Measurements from ENCODE around the gene REC8.
"Not testable (repeated sequence)": the region's sequence is repeated elsewhere in the genome, so short reads cannot be mapped to it uniquely, and the experiment has no call there.

Gene REC8

DNA sequence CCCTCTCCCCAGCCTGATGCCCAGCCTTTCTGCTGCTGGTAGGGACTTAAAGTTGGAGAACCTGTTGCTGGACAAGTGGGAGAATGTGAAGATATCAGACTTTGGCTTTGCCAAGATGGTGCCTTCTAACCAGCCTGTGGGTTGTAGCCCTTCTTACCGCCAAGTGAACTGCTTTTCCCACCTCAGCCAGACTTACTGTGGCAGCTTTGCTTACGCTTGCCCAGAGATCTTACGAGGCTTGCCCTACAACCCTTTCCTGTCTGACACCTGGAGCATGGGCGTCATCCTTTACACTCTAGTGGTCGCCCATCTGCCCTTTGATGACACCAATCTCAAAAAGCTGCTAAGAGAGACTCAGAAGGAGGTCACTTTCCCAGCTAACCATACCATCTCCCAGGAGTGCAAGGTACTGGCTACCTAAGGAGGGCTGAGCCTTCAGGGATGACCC lies 35.2 kb downstream of the REC8 start:
- no peak for DNase-seq

DNA sequence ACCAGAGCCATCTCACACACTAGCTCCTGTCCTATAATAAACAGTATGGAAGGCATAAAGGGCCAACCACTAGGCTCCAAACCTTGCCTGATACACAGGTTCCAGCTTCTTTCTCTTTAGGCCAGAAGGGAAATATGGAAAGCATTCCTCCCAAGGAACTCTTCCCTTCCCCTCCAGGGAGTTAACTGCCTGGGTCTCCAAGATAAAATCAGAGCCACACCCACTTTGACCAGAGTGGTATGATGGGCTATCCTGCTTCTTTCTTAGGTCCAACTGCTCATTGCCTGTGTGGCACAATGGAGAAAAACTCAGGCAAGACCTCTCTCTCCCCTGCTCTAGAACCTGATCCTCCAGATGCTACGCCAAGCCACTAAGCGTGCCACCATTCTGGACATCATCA lies 35.7 kb downstream of the REC8 start:
- no peak for DNase-seq

GRCh38 chr14:24211311-24211710 lies 39.4 kb downstream of the REC8 start:
- DNase-seq = no peak

DNA sequence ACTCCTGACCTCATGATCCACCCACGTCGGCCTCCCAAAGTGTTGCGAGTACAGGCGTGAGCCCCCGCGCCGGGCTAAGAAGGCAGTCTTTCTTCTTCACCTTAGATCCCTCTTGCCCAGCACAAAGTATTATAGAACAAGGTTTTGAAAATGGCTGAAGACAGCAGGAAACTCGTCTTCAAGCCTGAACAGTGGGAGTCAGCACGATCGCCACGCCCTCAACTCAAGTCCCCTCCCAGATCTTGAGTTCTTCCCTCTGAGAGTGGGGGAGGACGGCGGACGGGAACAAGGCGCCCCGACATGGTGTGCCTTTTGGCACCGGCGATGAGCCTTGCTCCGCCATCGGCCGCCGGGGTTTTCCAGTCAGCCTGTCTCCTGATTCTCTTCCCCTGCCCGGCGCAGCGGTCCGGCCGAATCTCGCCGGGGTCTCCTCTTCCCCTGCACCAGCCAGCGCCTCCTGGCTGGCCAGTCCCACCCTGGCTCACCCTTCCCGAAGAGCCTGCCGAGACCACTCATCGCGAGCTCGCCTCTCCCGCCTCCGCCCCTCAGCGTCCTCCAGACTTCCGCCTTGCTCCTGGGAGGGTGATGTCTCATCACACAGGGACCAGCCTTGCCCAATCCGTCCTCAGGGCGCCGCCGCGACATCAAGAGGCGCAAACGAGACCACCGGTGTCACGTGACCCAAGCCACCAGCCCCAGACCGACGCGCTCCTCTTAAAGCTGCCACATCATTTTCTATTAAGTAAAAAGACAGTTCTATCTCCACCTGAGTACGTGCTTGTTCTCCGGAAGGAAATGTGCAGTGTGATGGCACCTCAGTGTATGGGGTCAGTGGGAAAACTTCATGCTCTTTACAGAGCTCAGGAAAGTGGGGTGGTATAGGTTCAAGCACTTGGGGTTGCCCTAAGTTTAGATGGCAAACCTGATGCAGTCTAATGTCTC lies 41.3 kb downstream of the REC8 start, which contains the start of gene CHMP4A:
CHMP4A (minus strand) TSS at position 565 of the 942 bp plus-strand sequence; CDS start at position 516, 49 bp downstream.
- peak; percentile 99 for DNase-seq

DNA sequence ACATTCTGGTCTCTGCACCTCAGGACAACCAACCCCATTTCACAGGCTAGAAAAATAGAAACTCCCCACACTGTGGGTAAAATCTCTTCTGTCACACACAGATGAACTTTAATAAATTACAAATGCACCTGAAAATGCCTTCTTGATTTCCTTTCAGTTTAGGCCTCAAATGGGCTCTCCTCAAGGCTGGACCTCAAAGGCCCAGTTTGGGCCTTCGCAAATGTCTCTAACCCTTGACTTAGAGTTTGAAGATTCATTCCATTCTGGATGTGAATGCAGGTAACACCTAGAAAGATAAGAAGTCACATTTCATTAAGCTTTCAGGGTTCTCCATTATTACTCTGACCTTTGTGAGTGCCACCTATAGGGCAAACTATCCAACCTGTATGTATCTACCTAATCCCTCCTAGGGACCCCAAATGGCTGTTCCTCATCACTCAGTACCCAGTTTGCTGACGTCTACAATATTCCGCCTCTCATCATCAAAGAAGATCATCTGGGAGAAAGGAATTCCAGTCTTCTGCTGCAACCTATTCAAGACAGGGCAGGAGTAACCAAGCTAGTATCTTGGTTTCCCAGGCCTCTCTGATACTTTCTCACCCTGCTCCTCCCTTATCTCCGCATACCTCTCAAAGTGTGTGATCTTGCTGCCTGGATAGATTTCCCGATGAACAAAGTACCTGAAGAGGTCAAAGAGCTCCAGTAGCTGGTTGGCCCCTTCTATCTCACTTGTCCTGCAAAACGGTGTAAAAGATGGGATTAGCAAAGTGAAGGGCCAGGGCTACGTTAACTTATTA lies 42.2 kb downstream of the REC8 start:
- DNase-seq = no peak

DNA sequence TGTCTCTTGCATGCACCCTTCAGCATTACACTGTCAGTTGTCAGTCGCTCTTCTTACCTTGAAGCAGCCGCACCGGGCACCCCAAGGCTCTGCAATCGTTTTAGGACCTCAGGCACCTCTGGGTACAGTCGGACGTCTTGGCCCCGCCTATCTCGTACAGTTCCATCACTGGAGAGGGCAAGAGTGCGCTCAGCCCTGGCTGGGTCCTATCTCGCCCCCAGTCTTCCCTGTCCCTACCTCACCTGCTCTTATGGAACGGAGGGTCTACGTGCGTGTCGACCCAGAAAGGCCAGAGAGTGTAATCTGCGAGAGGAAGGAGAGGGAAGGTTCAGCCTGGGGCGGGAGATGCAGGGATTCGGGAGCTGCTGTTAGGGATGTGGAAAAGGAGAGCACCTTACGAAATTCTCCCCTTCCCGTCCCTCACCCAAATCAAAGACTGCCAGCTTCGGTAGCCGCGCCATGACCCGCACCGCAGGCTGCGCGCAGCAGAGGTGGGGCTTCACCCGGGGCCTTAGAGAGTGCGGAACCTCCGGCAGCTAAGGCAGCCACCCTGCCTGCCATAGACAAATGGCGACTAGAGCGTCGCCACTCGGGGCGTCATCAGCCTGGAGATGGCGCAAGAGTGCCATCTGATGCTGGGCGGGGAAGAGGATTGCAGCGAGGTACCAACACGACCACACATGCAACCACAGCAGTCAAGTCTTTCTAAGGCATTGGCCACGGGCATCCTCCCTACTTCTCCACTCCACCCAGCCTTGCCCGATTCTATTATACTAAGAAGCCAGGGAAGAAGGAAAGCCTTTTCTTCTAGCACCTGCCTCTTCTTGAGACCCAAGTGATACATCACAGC lies 43.8 kb downstream of the REC8 start, which contains the start of gene MDP1:
MDP1 (minus strand) TSS at position 572 of the 850 bp plus-strand sequence; CDS start at position 461, 111 bp downstream.
- peak; percentile 86 for DNase-seq

- DNase-seq = no peak
Measured at GRCh38 chr14:24216345-24216699, 44.4 kb downstream of the REC8 start.

- DNase-seq = not testable (repeated sequence)
Measured at GRCh38 chr14:24216876-24217275, 45.0 kb downstream of the REC8 start.

GRCh38 chr14:24219080-24219479 lies 47.2 kb downstream of the REC8 start:
- no peak for DNase-seq

- no peak for DNase-seq
Measured at GRCh38 chr14:24219521-24219920, 47.6 kb downstream of the REC8 start.

- DNase-seq = not testable (repeated sequence)
Measured at GRCh38 chr14:24222987-24223386, 51.1 kb downstream of the REC8 start.

DNA sequence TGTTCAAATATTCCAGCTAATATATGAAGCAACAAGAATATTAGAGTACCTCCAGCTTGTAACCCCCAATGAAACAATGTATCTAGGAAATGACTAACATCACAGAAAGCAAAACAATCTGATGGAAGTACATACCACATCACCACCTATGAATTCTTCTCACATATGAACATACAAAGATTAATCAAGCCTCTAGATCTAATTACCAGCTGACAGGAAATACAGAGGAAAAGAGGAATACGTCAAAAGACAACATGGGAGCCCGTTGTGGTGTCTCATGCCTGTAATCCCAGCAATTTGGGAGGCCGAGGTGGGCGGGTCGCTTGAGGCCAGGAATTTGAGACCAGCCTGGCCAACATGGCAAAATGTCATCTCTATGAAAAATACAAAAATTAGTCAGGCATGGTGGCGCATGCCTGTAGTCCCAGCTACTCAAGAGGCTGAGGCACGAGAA lies 52.8 kb downstream of the REC8 start:
- peak; percentile 88 for DNase-seq

- DNase-seq = no peak
Measured at GRCh38 chr14:24226473-24226872, 54.6 kb downstream of the REC8 start.

DNA sequence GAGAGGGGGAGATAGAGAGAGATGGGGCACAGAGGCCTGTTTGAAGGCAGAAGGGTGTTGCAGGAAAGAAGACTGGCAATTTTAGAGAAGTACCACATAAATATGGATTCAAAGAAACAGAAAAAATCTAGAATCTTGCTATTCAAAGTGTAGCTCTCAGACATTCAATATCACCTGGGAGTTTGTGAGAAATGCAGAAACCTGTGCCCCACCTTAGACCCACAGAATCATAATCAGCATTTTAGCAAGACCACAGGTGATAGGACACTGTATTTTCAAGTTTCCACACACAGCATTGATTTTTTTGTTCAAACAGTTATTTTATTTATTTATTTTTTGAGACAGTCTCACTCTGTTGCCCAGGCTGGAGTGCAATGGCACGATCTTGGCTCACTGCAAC lies 57.0 kb downstream of the REC8 start:
- no peak for DNase-seq
